Keratinocyte (primary cell): Measurements from ENCODE around the gene AP5Z1. TPM values are rescaled to one million over a fixed set of nuclear protein-coding genes. Genes with fewer than 3 reads are reported as not detected.

Experiments
- DNase-seq: peaks from one replicate; pipeline ENCODE4 v3.0.0-alpha.2; 2011; ENCODE audit warnings: low read depth, missing footprints, low spot score
- FAIRE-seq: peaks from 2 replicates; lab custom pipeline; 2011; peaks lifted over from hg19 to GRCh38; lab: Jason Lieb, UNC
- H2AFZ ChIP-seq: 2 replicates; pipeline ENCODE4 v1.6.0; 2012; ENCODE audit warnings: low read length, control low read depth, inconsistent platforms; ENCODE audit not compliant: control insufficient read depth
- H3K27ac ChIP-seq: 2 replicates; pipeline ENCODE4 v1.5.1; 2011; ENCODE audit warnings: low read length; ENCODE audit not compliant: control insufficient read depth, insufficient read depth
- H3K27me3 ChIP-seq: 3 replicates; pipeline ENCODE4 v1.6.0; 2011; ENCODE audit warnings: low read length; ENCODE audit not compliant: control insufficient read depth, insufficient read depth; ENCODE audit errors: extremely low read depth
- H3K36me3 ChIP-seq, 2 experiments: 2 replicates in 1 of 2; 3 replicates in 1 of 2; pipeline ENCODE4 v1.5.1; 2011; ENCODE audit warnings: low read length in 2 of 2, mild to moderate bottlenecking in 1 of 2; ENCODE audit not compliant: control insufficient read depth in 2 of 2, insufficient read depth in 2 of 2; ENCODE audit errors: extremely low read depth in 1 of 2
- H3K4me1 ChIP-seq: 3 replicates; pipeline ENCODE4 v1.5.1; 2011; ENCODE audit warnings: low read length; ENCODE audit not compliant: control insufficient read depth, insufficient read depth; ENCODE audit errors: extremely low read depth
- H3K4me2 ChIP-seq: 3 replicates; pipeline ENCODE4 v1.6.0; 2011; ENCODE audit warnings: low read depth, low read length; ENCODE audit not compliant: control insufficient read depth, insufficient read depth; ENCODE audit errors: extremely low read depth
- H3K4me3 ChIP-seq, 3 experiments: fragments of 200-600 bp in 1 of 3; sonication (generic) in 1 of 3; 2 replicates in 2 of 3; 3 replicates in 1 of 3; pipeline ENCODE4 v1.5.1; 2011 to 2016; ENCODE audit warnings: low read length in 3 of 3, mild to moderate bottlenecking in 3 of 3, control low read depth in 2 of 3, inconsistent platforms in 1 of 3, low read depth in 1 of 3, mixed read lengths in 1 of 3, mixed run types in 1 of 3, moderate library complexity in 1 of 3; ENCODE audit not compliant: control insufficient read depth in 2 of 3, insufficient read depth in 2 of 3; ENCODE audit errors: extremely low read depth in 1 of 3
- H3K79me2 ChIP-seq: 2 replicates; pipeline ENCODE4 v1.6.0; 2012; ENCODE audit warnings: low read length; ENCODE audit not compliant: control insufficient read depth, insufficient read depth
- H3K9ac ChIP-seq: 3 replicates; pipeline ENCODE4 v1.6.0; 2011; ENCODE audit warnings: low read length; ENCODE audit not compliant: control insufficient read depth, insufficient read depth; ENCODE audit errors: extremely low read depth
- H3K9me1 ChIP-seq: 3 replicates; pipeline ENCODE4 v1.6.0; 2011; ENCODE audit warnings: low read length; ENCODE audit not compliant: control insufficient read depth, insufficient read depth; ENCODE audit errors: extremely low read depth
- H3K9me3 ChIP-seq: 2 replicates; pipeline ENCODE4 v1.5.1; 2012; ENCODE audit warnings: low read depth, low read length; ENCODE audit not compliant: control insufficient read depth
- H4K20me1 ChIP-seq: 3 replicates; pipeline ENCODE4 v1.6.0; 2011; ENCODE audit warnings: low read length; ENCODE audit not compliant: control insufficient read depth, insufficient read depth; ENCODE audit errors: extremely low read depth
- CTCF ChIP-seq, 3 experiments: IDR thresholded peaks in 1 of 3; conservative IDR thresholded peaks in 1 of 3; optimal IDR thresholded peaks in 1 of 3; 2 replicates in 2 of 3; 3 replicates in 1 of 3; pipeline versions ENCODE3 to v1.5.1; 2011; ENCODE audit warnings: low read length in 3 of 3, mild to moderate bottlenecking in 3 of 3, moderate library complexity in 2 of 3, control low read depth in 1 of 3, inconsistent platforms in 1 of 3; ENCODE audit not compliant: insufficient read depth in 2 of 3; ENCODE audit errors: extremely low read depth in 1 of 3
- EZH2 ChIP-seq: IDR thresholded peaks from one replicate; pipeline ENCODE4 v1.6.1; 2012; ENCODE audit warnings: inconsistent platforms, mild to moderate bottlenecking, low read length, moderate library complexity
- dilution Hi-C: fragments of 300-500 bp; cut with MboI; formaldehyde crosslinking; loops from one replicate; pipeline ENCODE4 v1.7.0; 2020; ENCODE audit warnings: low sequenced_read_pairs; ENCODE audit not compliant: extremely low pct_ligation_motif_present
- polyA plus RNA-seq, 5 experiments: library from polyadenylated mRNA; depleted of rRNA in 3 of 5; stranded (reverse) in 3 of 5; stranded (forward) in 1 of 5; unstranded in 1 of 5; fragments of >200 nt; gene quantifications; 1 replicate in 1 of 5; 2 replicates in 3 of 5; 3 replicates in 1 of 5; pipeline versions ENCODE4 v1.2.1 to v1.2.3, GENCODE V29; 2011 to 2012; ENCODE audit warnings: missing spikeins in 2 of 5, low read depth in 1 of 5, low replicate concordance in 1 of 5

The AP5Z1 gene
- polyA plus RNA-seq, 1 donor (not counting 4 experiments of a cell fraction or from before 2014, with no cell fraction given): 12.6 TPM

GRCh38 chr7:4726566-4726965 is 48.9 kb upstream of the AP5Z1 start:
- peaks cover 3 to 6% of the 10 kb centered on the region in 2 experiments for H3K36me3 ChIP-seq
- H3K9ac ChIP-seq: no peak overlapping the region
- H2AFZ ChIP-seq: no peak overlapping the region
- peaks cover 4% of the 10 kb centered on the region for H3K4me1 ChIP-seq
- no peaks in the 10 kb centered on the region for H3K27me3 ChIP-seq
- H3K9me3 ChIP-seq: no peaks in the 10 kb centered on the region
- dilution Hi-C loops: no loop called here
- no peaks in the 10 kb centered on the region for H3K9me1 ChIP-seq
- no peak for TF ChIP-seq EZH2
- DNase-seq (no peak), FAIRE-seq (no peak)
- H3K4me3 ChIP-seq: no peak overlapping the region
- H3K79me2 ChIP-seq: peaks cover 75% of the 10 kb centered on the region
- no peak overlapping the region for H3K4me2 ChIP-seq
- H4K20me1 ChIP-seq: peaks cover 5% of the 10 kb centered on the region
- no peak overlapping the region for H3K27ac ChIP-seq

- no peak for TF ChIP-seq EZH2
- no peak for TF ChIP-seq CTCF (optimal IDR thresholded peaks at IDR 0.05 in 1 of 3, IDR thresholded peaks at IDR 0.05 in 1 of 3, conservative IDR thresholded peaks at IDR 0.05 in 1 of 3; ENCODE audit: extremely low read depth in 1 of 3, insufficient read depth in 2 of 3, low read length in 3 of 3)
Measured at GRCh38 chr7:4727914-4728705, 47.3 kb upstream of the AP5Z1 start.

More at GRCh38 chr7:4727914-4728705, 47.3 kb upstream of the AP5Z1 start:
- dilution Hi-C loops: no loop called here
- peaks cover 5% of the 10 kb centered on the region for H4K20me1 ChIP-seq
- no peaks in the 10 kb centered on the region for H3K9me1 ChIP-seq
- H3K9me3 ChIP-seq: no peaks in the 10 kb centered on the region
- peaks cover 6 to 7% of the 10 kb centered on the region in 2 experiments for H3K36me3 ChIP-seq
- no peak overlapping the region for H3K27ac ChIP-seq
- peaks cover 7% of the 10 kb centered on the region for H3K4me1 ChIP-seq
- H2AFZ ChIP-seq: no peak overlapping the region
- FAIRE-seq: no peak
- no peak overlapping the region for H3K4me2 ChIP-seq
- DNase-seq: no peak
- H3K27me3 ChIP-seq: no peaks in the 10 kb centered on the region
- peaks cover 73% of the 10 kb centered on the region for H3K79me2 ChIP-seq
- H3K4me3 ChIP-seq: no peak overlapping the region
- H3K9ac ChIP-seq: no peak overlapping the region
